Ovary (tissue), 3 donors: ENCODE results near the gene PCED1B.

Experiments used
- CTCF ChIP-seq, 3 donors: fragments of 450-650 bp in 2 of 3; fragments of 200-600 bp in 1 of 3; IDR thresholded peaks; one replicate each; pipeline versions ENCODE4 v1.5.1 to v1.8.0; 2016 to 2022; ENCODE audit warnings: antibody characterized with exemption in 3 of 3, mild to moderate bottlenecking in 1 of 3
- EP300 ChIP-seq: sonication (generic); formaldehyde crosslinking; IDR thresholded peaks from one replicate; pipeline ENCODE4 v1.6.1; 2017; ENCODE audit warnings: antibody characterized with exemption
- POLR2A ChIP-seq: fragments of 450-650 bp; IDR thresholded peaks from one replicate; pipeline ENCODE4 v1.6.1; 2017; ENCODE audit warnings: antibody characterized with exemption, mild to moderate bottlenecking, moderate library complexity
- donor health status: DM: no; HTN: no; CAD: no.

DNA sequence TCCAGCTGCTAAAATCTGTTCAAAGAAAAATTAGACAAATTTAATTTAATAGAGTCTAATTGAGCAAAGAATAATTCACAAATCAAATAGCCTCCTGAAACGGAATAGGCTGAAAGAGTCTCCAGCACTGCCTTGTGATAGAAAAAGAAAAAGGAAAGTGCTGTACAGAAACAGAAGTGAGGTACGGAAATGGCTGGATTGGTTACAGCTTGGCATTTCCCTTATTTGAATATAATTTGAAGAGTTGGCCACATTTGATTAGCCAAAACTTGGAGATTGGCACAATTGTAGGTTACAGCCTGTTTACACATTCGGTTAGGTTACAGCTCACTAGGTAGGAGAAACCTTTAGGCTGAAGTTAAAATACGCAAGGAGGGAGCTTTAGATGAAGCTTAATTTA, 24.8 kb upstream of the PCED1B start:
- TF ChIP-seq CTCF (IDR thresholded peaks at IDR 0.05): no peak
- TF ChIP-seq POLR2A: no peak
- no peak for TF ChIP-seq EP300
